ENCODE measurements around the gene IL36G. TPM values are rescaled to one million over a fixed set of nuclear protein-coding genes. Genes with fewer than 3 reads are reported as not detected.
A peak's percentile ranks its signal among the peaks of the same experiment; 100 is the strongest.

Gene IL36G
- total and polyA plus RNA-seq, 4 donors, result 0.12 to 0.26 (median 0.14) TPM; not detected in 1

- peaks cover 0 to 15% (median 8%) of the 10 kb centered on the region in 4 donors for H3K9me3 ChIP-seq (ENCODE audit: control insufficient read depth in 4 of 4, insufficient read depth in 3 of 4, low read length in 3 of 4)
- DNase-seq (no peak), ATAC-seq (ENCODE audit: insufficient read depth, low FRiP score) (no peak)
- no peak for TF ChIP-seq CTCF (IDR thresholded peaks at IDR 0.05; ENCODE audit: control extremely low read depth, extremely low read depth)
- H3K9ac ChIP-seq (ENCODE audit: insufficient read depth in 1 of 2, low read length in 2 of 2), result no peak overlapping the region
- 88 to 94% methylated on average over 14 of the region's 14 CpGs for WGBS, 2 donors
- no peak overlapping the region for H3K4me3 ChIP-seq
- H3K4me1 ChIP-seq (ENCODE audit: control insufficient read depth in 5 of 5, insufficient read depth in 5 of 5, low read length in 5 of 5), result peaks cover 0 to 7% (median 0%) of the 10 kb centered on the region in 5 donors
- no peaks in the 10 kb centered on the region for H3K36me3 ChIP-seq (ENCODE audit: control insufficient read depth in 4 of 4, insufficient read depth in 4 of 4, low read length in 4 of 4)
- no peaks in the 10 kb centered on the region for H3K27me3 ChIP-seq (ENCODE audit: control insufficient read depth in 3 of 3, insufficient read depth in 3 of 3, low read length in 2 of 3)
- H3K27ac ChIP-seq (ENCODE audit: low read depth in 1 of 2, low read length in 1 of 2), result no peak overlapping the region
These were observed 17.6 kb downstream of the IL36G start for GRCh38 chr2:112995346-112995920.

DNA sequence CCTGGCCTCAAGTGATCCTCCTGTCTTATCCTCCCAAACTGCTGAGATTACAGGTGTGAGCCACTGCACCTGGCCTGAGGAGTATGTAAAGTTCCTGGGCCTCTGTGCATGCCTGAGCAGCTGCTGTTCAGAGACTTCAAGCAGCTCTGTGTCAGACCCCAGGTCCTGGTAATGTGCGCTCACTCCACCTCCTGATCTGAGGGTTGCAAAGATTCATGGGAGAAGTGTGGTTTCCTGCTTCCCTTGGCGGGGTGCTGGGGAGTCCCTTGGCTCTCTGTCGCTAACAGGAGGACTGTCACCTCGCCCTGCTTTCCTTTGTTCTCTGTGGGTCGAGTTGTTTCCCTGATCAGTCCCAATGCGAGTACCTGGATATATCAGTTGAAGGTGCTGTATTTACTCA, 18.8 kb downstream of the IL36G start:
- H3K36me3 ChIP-seq (ENCODE audit: control insufficient read depth in 4 of 4, insufficient read depth in 4 of 4, low read length in 4 of 4), result no peaks in the 10 kb centered on the region
- peaks cover 0 to 7% (median 0%) of the 10 kb centered on the region in 5 donors for H3K4me1 ChIP-seq (ENCODE audit: control insufficient read depth in 5 of 5, insufficient read depth in 5 of 5, low read length in 5 of 5)
- no peak for ATAC-seq (ENCODE audit: insufficient read depth, low FRiP score)
- no peak overlapping the region for H3K9ac ChIP-seq (ENCODE audit: insufficient read depth in 1 of 2, low read length in 2 of 2)
- H3K27ac ChIP-seq (ENCODE audit: low read depth in 1 of 2, low read length in 1 of 2), result no peak overlapping the region
- no peak overlapping the region for H3K4me3 ChIP-seq
- 41 to 65% methylated on average over 6 of the region's 6 CpGs for WGBS, 2 donors
- peak in 2 of 3 donors; percentile 15 to 21 for DNase-seq
- H3K27me3 ChIP-seq (ENCODE audit: control insufficient read depth in 3 of 3, insufficient read depth in 3 of 3, low read length in 2 of 3), result no peaks in the 10 kb centered on the region
- no peak for TF ChIP-seq CTCF (IDR thresholded peaks at IDR 0.05; ENCODE audit: control extremely low read depth, extremely low read depth)
- peaks cover 0 to 20% (median 8%) of the 10 kb centered on the region in 4 donors for H3K9me3 ChIP-seq (ENCODE audit: control insufficient read depth in 4 of 4, insufficient read depth in 3 of 4, low read length in 3 of 4)

DNA sequence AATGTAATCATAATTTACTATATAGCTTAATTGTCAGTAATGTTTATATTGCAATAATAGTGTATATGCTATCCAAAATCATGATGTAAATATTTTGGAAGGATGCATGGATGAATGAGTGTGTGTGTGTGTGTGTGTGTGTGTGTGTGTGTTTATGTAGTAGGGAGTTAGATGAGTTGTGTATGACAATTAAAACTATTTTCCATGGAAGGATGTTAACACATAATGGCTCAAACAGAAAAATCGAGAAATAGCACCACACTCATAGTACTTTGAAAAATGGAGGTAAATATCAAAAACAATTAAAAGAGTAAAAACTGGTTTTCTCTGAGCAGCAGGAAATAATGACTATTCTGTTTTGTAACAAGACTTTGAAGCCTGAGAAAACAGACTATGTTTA, 19.3 kb downstream of the IL36G start:
- 61 to 72% methylated on average over 1 of the region's 1 CpG for WGBS, 2 donors
- DNase-seq (peak; percentile 20 to 69 (median 63)), ATAC-seq (ENCODE audit: insufficient read depth, low FRiP score) (no peak)
- Histone ChIP-seq H3K36me3 (ENCODE audit: control insufficient read depth in 4 of 4, insufficient read depth in 4 of 4, low read length in 4 of 4) (no peaks in the 10 kb centered on the region), H3K4me3 (no peak overlapping the region), H3K9me3 (ENCODE audit: control insufficient read depth in 4 of 4, insufficient read depth in 3 of 4, low read length in 3 of 4) (peaks cover 0 to 20% (median 6%) of the 10 kb centered on the region in 4 donors), H3K27me3 (ENCODE audit: control insufficient read depth in 3 of 3, insufficient read depth in 3 of 3, low read length in 2 of 3) (no peaks in the 10 kb centered on the region), H3K4me1 (ENCODE audit: control insufficient read depth in 5 of 5, insufficient read depth in 5 of 5, low read length in 5 of 5) (peaks cover 0 to 7% (median 0%) of the 10 kb centered on the region in 5 donors), H3K9ac (ENCODE audit: insufficient read depth in 1 of 2, low read length in 2 of 2) (no peak overlapping the region), H3K27ac (ENCODE audit: low read depth in 1 of 2, low read length in 1 of 2) (no peak overlapping the region)
- no peak for TF ChIP-seq CTCF (IDR thresholded peaks at IDR 0.05; ENCODE audit: control extremely low read depth, extremely low read depth)

DNA sequence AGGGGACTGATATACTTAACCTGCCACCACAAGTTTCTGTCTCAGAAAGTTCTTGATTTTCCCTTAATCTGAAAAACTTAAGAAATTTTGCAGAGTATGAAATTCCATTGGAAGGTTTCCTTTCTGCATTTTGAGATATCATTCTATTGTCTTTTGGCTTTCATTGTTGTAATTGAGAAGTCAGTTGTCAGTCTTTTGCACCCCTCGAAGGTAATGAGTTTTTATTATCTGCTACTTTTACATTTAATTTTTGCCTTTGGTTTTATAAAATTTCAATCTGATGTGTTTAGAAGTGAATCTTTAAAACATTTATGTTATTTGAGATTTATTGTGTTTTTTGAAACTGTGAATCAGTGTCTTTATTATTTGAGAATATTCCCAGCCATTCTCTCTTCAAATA, 22.6 kb downstream of the IL36G start:
- DNase-seq (no peak), ATAC-seq (ENCODE audit: insufficient read depth, low FRiP score) (no peak)
- peaks cover 0 to 7% (median 0%) of the 10 kb centered on the region in 5 donors for H3K4me1 ChIP-seq (ENCODE audit: control insufficient read depth in 5 of 5, insufficient read depth in 5 of 5, low read length in 5 of 5)
- H3K27me3 ChIP-seq (ENCODE audit: control insufficient read depth in 3 of 3, insufficient read depth in 3 of 3, low read length in 2 of 3), result no peaks in the 10 kb centered on the region
- no peaks in the 10 kb centered on the region for H3K36me3 ChIP-seq (ENCODE audit: control insufficient read depth in 4 of 4, insufficient read depth in 4 of 4, low read length in 4 of 4)
- peaks cover 0 to 11% (median 3%) of the 10 kb centered on the region in 4 donors for H3K9me3 ChIP-seq (ENCODE audit: control insufficient read depth in 4 of 4, insufficient read depth in 3 of 4, low read length in 3 of 4)
- no peak overlapping the region for H3K9ac ChIP-seq (ENCODE audit: insufficient read depth in 1 of 2, low read length in 2 of 2)
- WGBS, 2 donors, result 72 to 77% methylated on average over 1 of the region's 1 CpG
- no peak for TF ChIP-seq CTCF (IDR thresholded peaks at IDR 0.05; ENCODE audit: control extremely low read depth, extremely low read depth)
- H3K4me3 ChIP-seq, result no peak overlapping the region
- H3K27ac ChIP-seq (ENCODE audit: low read depth in 1 of 2, low read length in 1 of 2), result no peak overlapping the region
